OCI-M2 (cell line): ENCODE data around the gene PSMD13.
"Not testable (repeated sequence)": the region's sequence is repeated elsewhere in the genome, so short reads cannot be mapped to it uniquely, and the experiment has no call there.

ENCODE experiments used
- DNase-seq: peaks from one replicate; lab custom pipeline; 2025; ENCODE audit not compliant: unreplicated experiment; lab: John Stamatoyannopoulos, UW

PSMD13 gene

GRCh38 chr11:216081-216974 is 20.4 kb upstream of the PSMD13 start:
- DNase-seq = no peak

GRCh38 chr11:217704-218103 is 19.1 kb upstream of the PSMD13 start:
- DNase-seq = no peak

GRCh38 chr11:218815-219593 is 17.8 kb upstream of the PSMD13 start:
- no peak for DNase-seq

GRCh38 chr11:220641-221215 is 16.0 kb upstream of the PSMD13 start:
- not testable (repeated sequence) for DNase-seq

GRCh38 chr11:221539-221938 is 15.2 kb upstream of the PSMD13 start:
- no peak for DNase-seq

GRCh38 chr11:221998-222789 is 14.6 kb upstream of the PSMD13 start:
- no peak for DNase-seq

GRCh38 chr11:223026-223789 is 13.6 kb upstream of the PSMD13 start:
- no peak for DNase-seq

GRCh38 chr11:223884-224283 is 12.9 kb upstream of the PSMD13 start:
- DNase-seq = no peak

- no peak for DNase-seq
Observed at GRCh38 chr11:224424-224823, 12.4 kb upstream of the PSMD13 start.

GRCh38 chr11:225734-226453 is 10.9 kb upstream of the PSMD13 start:
- no peak for DNase-seq

GRCh38 chr11:227824-228379 is 8.9 kb upstream of the PSMD13 start:
- no peak for DNase-seq

GRCh38 chr11:230431-230830 is 6.3 kb upstream of the PSMD13 start:
- no peak for DNase-seq

GRCh38 chr11:232783-233565 is 3.8 kb upstream of the PSMD13 start:
- no peak for DNase-seq

- no peak for DNase-seq
Observed at GRCh38 chr11:235180-235579, 1.6 kb upstream of the PSMD13 start.

GRCh38 chr11:235609-235996 is 1.2 kb upstream of the PSMD13 start:
- no peak for DNase-seq

- DNase-seq = no peak
Observed at GRCh38 chr11:235997-236773, 591 bp upstream of the PSMD13 start, which contains the start of gene SIRT3. Gene SIRT3, minus strand, starts transcription at chr11:236342. Its CDS starts 14 bp downstream, at chr11:236328.

GRCh38 chr11:238346-238745 is 1.6 kb downstream of the PSMD13 start:
- DNase-seq = not testable (repeated sequence)

GRCh38 chr11:240315-240714 is 3.5 kb downstream of the PSMD13 start:
- DNase-seq = no peak
